ENCODE results near the gene HPN. TPM values are rescaled to one million over a fixed set of nuclear protein-coding genes. Genes with fewer than 3 reads are reported as not detected.

The HPN gene
- not detected in 2 replicates for total RNA-seq

GRCh38 chr19:35041548-35042055 is at the start of gene HPN:
TSS of gene HPN (plus strand) at chr19:35041721. CDS start at chr19:35042507, 786 bp downstream.

GRCh38 chr19:34999498-35000337 is 41.8 kb upstream of the HPN start, which contains the start of gene GRAMD1A:
TSS of gene GRAMD1A (plus strand) at chr19:35000323. CDS start at chr19:35000479, 156 bp downstream.

GRCh38 chr19:35030257-35031071 is 11.1 kb upstream of the HPN start, which contains the start of gene SCN1B:
TSS of gene SCN1B (plus strand) at chr19:35030470. CDS start at chr19:35030821, 351 bp downstream.

GRCh38 chr19:35115177-35115951 is 73.8 kb downstream of the HPN start, which contains the start of gene FXYD3:
TSS of gene FXYD3 (plus strand) at chr19:35115823. CDS start at chr19:35119377, 3,554 bp downstream.

Other genes starting within 250 kb of the HPN start
- 1.7 and 1.8 TPM in 2 replicates for gene ZNF30, start 114.8 kb upstream of the HPN start, total RNA-seq
- 2.0 and 2.2 TPM in 2 replicates for gene ZNF792, start 77.5 kb upstream of the HPN start, total RNA-seq
- gene GRAMD1A, start 41.4 kb upstream of the HPN start, total RNA-seq, result 33.5 and 37.3 TPM in 2 replicates
- 4.0 and 4.3 TPM in 2 replicates for gene SCN1B, start 11.3 kb upstream of the HPN start, total RNA-seq
- not detected in 2 replicates for gene FXYD3, start 74.1 kb downstream of the HPN start, total RNA-seq
- not detected in 2 replicates for gene LGI4, start 93.3 kb downstream of the HPN start, total RNA-seq
- gene FXYD1, start 97.1 kb downstream of the HPN start, total RNA-seq, result 0.50 and 1.8 TPM in 2 replicates
- gene FXYD7, start 101.5 kb downstream of the HPN start, total RNA-seq, result not detected in 2 replicates
- 120 and 124 TPM in 2 replicates for gene FXYD5, start 113.0 kb downstream of the HPN start, total RNA-seq
- gene FAM187B, start 187.0 kb downstream of the HPN start, total RNA-seq, result not detected in 2 replicates
- 1.8 and 2.0 TPM in 2 replicates for gene LSR, start 207.3 kb downstream of the HPN start, total RNA-seq
- gene USF2, start 227.2 kb downstream of the HPN start, total RNA-seq, result 50.1 and 61.5 TPM in 2 replicates
- gene HAMP, start 240.8 kb downstream of the HPN start, total RNA-seq, result not detected in 2 replicates